ENCODE measurements around the gene CHCT1. TPM values are rescaled to one million over a fixed set of nuclear protein-coding genes. Genes with fewer than 3 reads are reported as not detected.

The CHCT1 gene
- total and polyA plus RNA-seq, 2 of the 8 experiments (the other 6 are each of a cell fraction or from before 2014, with no cell fraction given), result 0.06 TPM; not detected in 1

DNA sequence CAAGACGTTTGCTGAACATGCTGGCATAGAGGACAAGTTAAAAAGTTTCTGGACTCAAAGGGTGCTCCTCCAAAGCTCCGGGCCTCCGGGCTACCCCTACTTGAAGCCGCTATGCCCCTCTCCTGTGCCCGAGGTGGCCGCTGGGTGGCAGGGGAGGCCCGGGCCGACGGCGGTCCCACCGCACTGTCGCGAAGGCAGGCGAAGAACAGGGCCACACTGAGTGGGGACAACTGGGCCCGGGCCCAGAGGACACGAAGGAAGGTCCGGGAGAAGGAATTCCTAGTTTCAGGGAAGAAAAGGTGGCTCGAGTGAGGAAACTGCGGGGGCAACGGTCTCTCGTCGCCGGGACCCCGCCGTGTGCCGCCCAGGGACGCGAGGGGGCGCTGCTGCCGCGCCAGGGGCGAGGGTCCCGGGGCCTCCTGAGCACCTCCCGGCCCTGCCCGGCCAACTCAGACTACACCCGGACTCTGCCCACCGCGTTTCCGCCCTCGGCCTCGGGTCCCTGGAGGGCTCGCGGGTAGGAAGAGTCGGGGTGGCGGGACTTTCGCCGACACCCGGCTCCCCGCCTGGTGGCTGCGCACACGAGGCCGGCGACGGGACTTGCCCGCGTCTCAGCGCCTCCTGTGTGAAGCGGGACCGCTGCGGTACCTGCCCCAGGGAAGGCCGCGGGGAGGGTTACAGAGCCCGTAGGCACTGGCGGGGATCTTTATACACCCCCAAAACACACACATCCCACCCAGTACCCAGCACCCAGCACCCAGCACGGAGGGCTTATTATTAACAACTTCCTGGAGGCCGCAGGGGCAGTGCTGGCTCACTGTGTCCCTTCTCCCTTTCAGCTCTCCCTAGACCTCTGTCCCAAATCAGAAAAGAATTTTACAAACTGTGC is 772 bp upstream of the CHCT1 start (continued):
- no peak for TF ChIP-seq EZH2 (IDR thresholded peaks at IDR 0.05; ENCODE audit: low read depth, low read length, severe bottlenecking)
- TF ChIP-seq, protein P1, sequence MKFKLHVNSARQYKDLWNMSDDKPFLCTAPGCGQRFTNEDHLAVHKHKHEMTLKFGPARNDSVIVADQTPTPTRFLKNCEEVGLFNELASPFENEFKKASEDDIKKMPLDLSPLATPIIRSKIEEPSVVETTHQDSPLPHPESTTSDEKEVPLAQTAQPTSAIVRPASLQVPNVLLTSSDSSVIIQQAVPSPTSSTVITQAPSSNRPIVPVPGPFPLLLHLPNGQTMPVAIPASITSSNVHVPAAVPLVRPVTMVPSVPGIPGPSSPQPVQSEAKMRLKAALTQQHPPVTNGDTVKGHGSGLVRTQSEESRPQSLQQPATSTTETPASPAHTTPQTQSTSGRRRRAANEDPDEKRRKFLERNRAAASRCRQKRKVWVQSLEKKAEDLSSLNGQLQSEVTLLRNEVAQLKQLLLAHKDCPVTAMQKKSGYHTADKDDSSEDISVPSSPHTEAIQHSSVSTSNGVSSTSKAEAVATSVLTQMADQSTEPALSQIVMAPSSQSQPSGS (IDR thresholded peaks at IDR 0.05; ENCODE audit: low read length), result no peak
- TF ChIP-seq MAFK (IDR thresholded peaks at IDR 0.05; ENCODE audit: low read depth, low read length), result no peak
- TF ChIP-seq, protein P2, sequence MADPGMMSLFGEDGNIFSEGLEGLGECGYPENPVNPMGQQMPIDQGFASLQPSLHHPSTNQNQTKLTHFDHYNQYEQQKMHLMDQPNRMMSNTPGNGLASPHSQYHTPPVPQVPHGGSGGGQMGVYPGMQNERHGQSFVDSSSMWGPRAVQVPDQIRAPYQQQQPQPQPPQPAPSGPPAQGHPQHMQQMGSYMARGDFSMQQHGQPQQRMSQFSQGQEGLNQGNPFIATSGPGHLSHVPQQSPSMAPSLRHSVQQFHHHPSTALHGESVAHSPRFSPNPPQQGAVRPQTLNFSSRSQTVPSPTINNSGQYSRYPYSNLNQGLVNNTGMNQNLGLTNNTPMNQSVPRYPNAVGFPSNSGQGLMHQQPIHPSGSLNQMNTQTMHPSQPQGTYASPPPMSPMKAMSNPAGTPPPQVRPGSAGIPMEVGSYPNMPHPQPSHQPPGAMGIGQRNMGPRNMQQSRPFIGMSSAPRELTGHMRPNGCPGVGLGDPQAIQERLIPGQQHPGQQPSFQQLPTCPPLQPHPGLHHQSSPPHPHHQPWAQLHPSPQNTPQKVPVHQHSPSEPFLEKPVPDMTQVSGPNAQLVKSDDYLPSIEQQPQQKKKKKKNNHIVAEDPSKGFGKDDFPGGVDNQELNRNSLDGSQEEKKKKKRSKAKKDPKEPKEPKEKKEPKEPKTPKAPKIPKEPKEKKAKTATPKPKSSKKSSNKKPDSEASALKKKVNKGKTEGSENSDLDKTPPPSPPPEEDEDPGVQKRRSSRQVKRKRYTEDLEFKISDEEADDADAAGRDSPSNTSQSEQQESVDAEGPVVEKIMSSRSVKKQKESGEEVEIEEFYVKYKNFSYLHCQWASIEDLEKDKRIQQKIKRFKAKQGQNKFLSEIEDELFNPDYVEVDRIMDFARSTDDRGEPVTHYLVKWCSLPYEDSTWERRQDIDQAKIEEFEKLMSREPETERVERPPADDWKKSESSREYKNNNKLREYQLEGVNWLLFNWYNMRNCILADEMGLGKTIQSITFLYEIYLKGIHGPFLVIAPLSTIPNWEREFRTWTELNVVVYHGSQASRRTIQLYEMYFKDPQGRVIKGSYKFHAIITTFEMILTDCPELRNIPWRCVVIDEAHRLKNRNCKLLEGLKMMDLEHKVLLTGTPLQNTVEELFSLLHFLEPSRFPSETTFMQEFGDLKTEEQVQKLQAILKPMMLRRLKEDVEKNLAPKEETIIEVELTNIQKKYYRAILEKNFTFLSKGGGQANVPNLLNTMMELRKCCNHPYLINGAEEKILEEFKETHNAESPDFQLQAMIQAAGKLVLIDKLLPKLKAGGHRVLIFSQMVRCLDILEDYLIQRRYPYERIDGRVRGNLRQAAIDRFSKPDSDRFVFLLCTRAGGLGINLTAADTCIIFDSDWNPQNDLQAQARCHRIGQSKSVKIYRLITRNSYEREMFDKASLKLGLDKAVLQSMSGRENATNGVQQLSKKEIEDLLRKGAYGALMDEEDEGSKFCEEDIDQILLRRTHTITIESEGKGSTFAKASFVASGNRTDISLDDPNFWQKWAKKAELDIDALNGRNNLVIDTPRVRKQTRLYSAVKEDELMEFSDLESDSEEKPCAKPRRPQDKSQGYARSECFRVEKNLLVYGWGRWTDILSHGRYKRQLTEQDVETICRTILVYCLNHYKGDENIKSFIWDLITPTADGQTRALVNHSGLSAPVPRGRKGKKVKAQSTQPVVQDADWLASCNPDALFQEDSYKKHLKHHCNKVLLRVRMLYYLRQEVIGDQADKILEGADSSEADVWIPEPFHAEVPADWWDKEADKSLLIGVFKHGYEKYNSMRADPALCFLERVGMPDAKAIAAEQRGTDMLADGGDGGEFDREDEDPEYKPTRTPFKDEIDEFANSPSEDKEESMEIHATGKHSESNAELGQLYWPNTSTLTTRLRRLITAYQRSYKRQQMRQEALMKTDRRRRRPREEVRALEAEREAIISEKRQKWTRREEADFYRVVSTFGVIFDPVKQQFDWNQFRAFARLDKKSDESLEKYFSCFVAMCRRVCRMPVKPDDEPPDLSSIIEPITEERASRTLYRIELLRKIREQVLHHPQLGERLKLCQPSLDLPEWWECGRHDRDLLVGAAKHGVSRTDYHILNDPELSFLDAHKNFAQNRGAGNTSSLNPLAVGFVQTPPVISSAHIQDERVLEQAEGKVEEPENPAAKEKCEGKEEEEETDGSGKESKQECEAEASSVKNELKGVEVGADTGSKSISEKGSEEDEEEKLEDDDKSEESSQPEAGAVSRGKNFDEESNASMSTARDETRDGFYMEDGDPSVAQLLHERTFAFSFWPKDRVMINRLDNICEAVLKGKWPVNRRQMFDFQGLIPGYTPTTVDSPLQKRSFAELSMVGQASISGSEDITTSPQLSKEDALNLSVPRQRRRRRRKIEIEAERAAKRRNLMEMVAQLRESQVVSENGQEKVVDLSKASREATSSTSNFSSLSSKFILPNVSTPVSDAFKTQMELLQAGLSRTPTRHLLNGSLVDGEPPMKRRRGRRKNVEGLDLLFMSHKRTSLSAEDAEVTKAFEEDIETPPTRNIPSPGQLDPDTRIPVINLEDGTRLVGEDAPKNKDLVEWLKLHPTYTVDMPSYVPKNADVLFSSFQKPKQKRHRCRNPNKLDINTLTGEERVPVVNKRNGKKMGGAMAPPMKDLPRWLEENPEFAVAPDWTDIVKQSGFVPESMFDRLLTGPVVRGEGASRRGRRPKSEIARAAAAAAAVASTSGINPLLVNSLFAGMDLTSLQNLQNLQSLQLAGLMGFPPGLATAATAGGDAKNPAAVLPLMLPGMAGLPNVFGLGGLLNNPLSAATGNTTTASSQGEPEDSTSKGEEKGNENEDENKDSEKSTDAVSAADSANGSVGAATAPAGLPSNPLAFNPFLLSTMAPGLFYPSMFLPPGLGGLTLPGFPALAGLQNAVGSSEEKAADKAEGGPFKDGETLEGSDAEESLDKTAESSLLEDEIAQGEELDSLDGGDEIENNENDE (IDR thresholded peaks at IDR 0.05; ENCODE audit: insufficient replicate concordance, low read length), result no peak
- peak; percentile 40 for TF ChIP-seq TAF7 (optimal IDR thresholded peaks at IDR 0.05; ENCODE audit: borderline replicate concordance, low read depth, low read length)
- TF ChIP-seq POU5F1 (IDR thresholded peaks at IDR 0.05; ENCODE audit: low read depth, low read length), result no peak
- TF ChIP-seq RFX5 (IDR thresholded peaks at IDR 0.05; ENCODE audit: borderline replicate concordance, low read depth, low read length), result no peak
- no peak for TF ChIP-seq CHD1 (IDR thresholded peaks at IDR 0.05; ENCODE audit: low read depth, low read length)

Measured in H1 (cell line).